ENCODE results near the gene G6PD.

Gene G6PD

DNA sequence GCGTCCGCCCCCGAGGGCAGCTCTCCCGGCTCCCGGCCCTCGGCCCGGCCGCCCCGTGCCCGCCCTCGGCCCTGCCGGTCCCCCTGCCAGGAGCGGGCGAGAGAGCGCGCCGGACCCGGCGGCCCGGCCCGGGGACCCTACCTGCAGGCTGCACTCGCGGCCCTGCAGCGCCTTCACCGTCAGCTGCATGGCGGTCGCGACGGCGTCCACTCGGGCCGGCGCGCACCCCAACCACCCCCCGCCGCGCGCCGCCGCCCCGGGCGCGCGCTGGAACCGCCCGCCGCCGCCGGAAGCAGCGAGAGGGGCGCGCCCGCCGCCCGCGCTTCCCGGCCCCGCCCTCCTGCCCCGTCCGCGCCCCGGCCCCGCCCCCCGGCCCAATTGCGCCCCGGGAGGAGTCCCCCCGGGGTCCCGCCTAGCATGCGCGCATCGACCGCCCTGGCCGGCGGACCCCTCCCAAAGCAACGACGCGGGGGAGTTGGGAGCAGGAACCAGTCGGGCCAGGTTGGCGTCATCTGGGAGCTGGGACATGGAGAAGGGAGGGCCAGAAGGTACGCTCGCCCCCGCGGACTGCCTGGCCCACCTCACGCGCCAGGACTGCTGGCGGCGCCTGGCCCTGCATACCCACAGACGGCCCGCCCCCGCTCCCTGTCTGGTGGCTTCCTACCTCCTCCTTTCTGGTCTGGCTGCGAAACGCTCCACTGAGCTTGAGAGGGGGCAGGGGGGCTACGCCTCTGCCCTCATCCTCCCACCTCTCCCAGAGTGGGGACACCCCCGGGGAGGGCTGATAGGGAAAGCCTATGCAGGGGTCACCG is 60.0 kb downstream of the G6PD start, which contains the start of gene UBL4A:
TSS of gene UBL4A (minus strand) at position 220 of the 812 bp plus-strand sequence. CDS start at position 189, 31 bp downstream.
- H3K4me2 ChIP-seq (ENCODE audit: low read length) = peak within 1 kb of the TSS; percentile 40

GRCh38 chrX:154486052-154486395 is 60.6 kb downstream of the G6PD start:
- Histone ChIP-seq H3K18ac (ENCODE audit: low read length) (peak overlapping the region; percentile 81), H2BK5ac (ENCODE audit: low read length) (no peak overlapping the region), H4K5ac (ENCODE audit: low read length) (no peak overlapping the region), H3K79me2 (ENCODE audit: control insufficient read depth, insufficient read depth, low read length) (no peaks in the 10 kb centered on the region), H3K4ac (ENCODE audit: low read depth, low read length) (peak overlapping the region; percentile 71), H3K27me3 (ENCODE audit: insufficient read depth, low read length, poor library complexity) (no peaks in the 10 kb centered on the region), H2BK120ac (ENCODE audit: low read depth, low read length) (no peak overlapping the region), H2BK15ac (replicated peaks; ENCODE audit: low read depth) (no peak overlapping the region), H2AK5ac (ENCODE audit: low read length) (no peak overlapping the region), H3K36me3 (ENCODE audit: control insufficient read depth, insufficient read depth, low read length) (no peaks in the 10 kb centered on the region), H3K4me1 (ENCODE audit: control insufficient read depth, low read depth, low read length) (no peaks in the 10 kb centered on the region), H4K8ac (ENCODE audit: low read depth, low read length) (no peak overlapping the region), H3K27ac (ENCODE audit: low read depth, low read length) (no peak overlapping the region), H3K79me1 (ENCODE audit: low read length) (no peaks in the 10 kb centered on the region), H3K9ac (ENCODE audit: low read length) (peak overlapping the region; percentile 87), H3K4me3 (ENCODE audit: low read length) (peak overlapping the region; percentile 56), H3K23ac (ENCODE audit: low read length) (no peak overlapping the region), H3K4me2 (ENCODE audit: low read length) (peak overlapping the region; percentile 40), H3K56ac (ENCODE audit: low read length) (peak overlapping the region; percentile 91)
- WGBS (ENCODE audit: extremely low coverage, insufficient coverage, low lambda C conversion rate) = no CpG with 5 or more reads among the region's 35 CpGs
- peak; percentile 6 for DNase-seq

More for the DNA sequence above, 60.0 kb downstream of the G6PD start, which contains the start of gene UBL4A:
- DNase-seq = peak; percentile 60
- Histone ChIP-seq H3K4ac (ENCODE audit: low read depth, low read length) (peak within 1 kb of the TSS; percentile 71), H3K18ac (ENCODE audit: low read length) (peak within 1 kb of the TSS; percentile 81), H2BK5ac (ENCODE audit: low read length) (no peak within 1 kb of the TSS), H3K4me3 (ENCODE audit: low read length) (peak within 1 kb of the TSS; percentile 56), H4K5ac (ENCODE audit: low read length) (no peak within 1 kb of the TSS), H3K23ac (ENCODE audit: low read length) (no peak within 1 kb of the TSS), H3K79me2 (ENCODE audit: control insufficient read depth, insufficient read depth, low read length) (no peaks in the 10 kb centered on the region), H4K8ac (ENCODE audit: low read depth, low read length) (no peak within 1 kb of the TSS), H3K4me1 (ENCODE audit: control insufficient read depth, low read depth, low read length) (no peaks in the 10 kb centered on the region), H3K27ac (ENCODE audit: low read depth, low read length) (no peak within 1 kb of the TSS), H3K56ac (ENCODE audit: low read length) (peak within 1 kb of the TSS; percentile 91), H3K9ac (ENCODE audit: low read length) (peak within 1 kb of the TSS; percentile 87), H3K79me1 (ENCODE audit: low read length) (no peaks in the 10 kb centered on the region), H3K27me3 (ENCODE audit: insufficient read depth, low read length, poor library complexity) (no peaks in the 10 kb centered on the region), H3K36me3 (ENCODE audit: control insufficient read depth, insufficient read depth, low read length) (no peaks in the 10 kb centered on the region), H2AK5ac (ENCODE audit: low read length) (no peak within 1 kb of the TSS), H2BK15ac (replicated peaks; ENCODE audit: low read depth) (no peak within 1 kb of the TSS), H2BK120ac (ENCODE audit: low read depth, low read length) (no peak within 1 kb of the TSS)
- WGBS (ENCODE audit: extremely low coverage, insufficient coverage, low lambda C conversion rate) = no CpG with 5 or more reads among the region's 95 CpGs

- WGBS (ENCODE audit: extremely low coverage, insufficient coverage, low lambda C conversion rate) = no CpG with 5 or more reads among the region's 35 CpGs
- Histone ChIP-seq H3K27me3 (ENCODE audit: insufficient read depth, low read length, poor library complexity) (no peaks in the 10 kb centered on the region), H2AK5ac (ENCODE audit: low read length) (no peak overlapping the region), H3K27ac (ENCODE audit: low read depth, low read length) (no peak overlapping the region), H4K5ac (ENCODE audit: low read length) (no peak overlapping the region), H3K79me1 (ENCODE audit: low read length) (no peaks in the 10 kb centered on the region), H3K4me3 (ENCODE audit: low read length) (peak overlapping the region; percentile 56), H3K23ac (ENCODE audit: low read length) (no peak overlapping the region), H3K56ac (ENCODE audit: low read length) (peak overlapping the region; percentile 91), H3K36me3 (ENCODE audit: control insufficient read depth, insufficient read depth, low read length) (no peaks in the 10 kb centered on the region), H2BK5ac (ENCODE audit: low read length) (no peak overlapping the region), H3K4me1 (ENCODE audit: control insufficient read depth, low read depth, low read length) (no peaks in the 10 kb centered on the region), H3K4ac (ENCODE audit: low read depth, low read length) (peak overlapping the region; percentile 71), H3K79me2 (ENCODE audit: control insufficient read depth, insufficient read depth, low read length) (no peaks in the 10 kb centered on the region), H2BK120ac (ENCODE audit: low read depth, low read length) (no peak overlapping the region), H3K18ac (ENCODE audit: low read length) (no peak overlapping the region), H3K9ac (ENCODE audit: low read length) (peak overlapping the region; percentile 87), H4K8ac (ENCODE audit: low read depth, low read length) (no peak overlapping the region), H2BK15ac (replicated peaks; ENCODE audit: low read depth) (no peak overlapping the region), H3K4me2 (ENCODE audit: low read length) (peak overlapping the region; percentile 40)
- DNase-seq = peak; percentile 7
These were observed 61.2 kb downstream of the G6PD start for GRCh38 chrX:154485150-154486051.

DNA sequence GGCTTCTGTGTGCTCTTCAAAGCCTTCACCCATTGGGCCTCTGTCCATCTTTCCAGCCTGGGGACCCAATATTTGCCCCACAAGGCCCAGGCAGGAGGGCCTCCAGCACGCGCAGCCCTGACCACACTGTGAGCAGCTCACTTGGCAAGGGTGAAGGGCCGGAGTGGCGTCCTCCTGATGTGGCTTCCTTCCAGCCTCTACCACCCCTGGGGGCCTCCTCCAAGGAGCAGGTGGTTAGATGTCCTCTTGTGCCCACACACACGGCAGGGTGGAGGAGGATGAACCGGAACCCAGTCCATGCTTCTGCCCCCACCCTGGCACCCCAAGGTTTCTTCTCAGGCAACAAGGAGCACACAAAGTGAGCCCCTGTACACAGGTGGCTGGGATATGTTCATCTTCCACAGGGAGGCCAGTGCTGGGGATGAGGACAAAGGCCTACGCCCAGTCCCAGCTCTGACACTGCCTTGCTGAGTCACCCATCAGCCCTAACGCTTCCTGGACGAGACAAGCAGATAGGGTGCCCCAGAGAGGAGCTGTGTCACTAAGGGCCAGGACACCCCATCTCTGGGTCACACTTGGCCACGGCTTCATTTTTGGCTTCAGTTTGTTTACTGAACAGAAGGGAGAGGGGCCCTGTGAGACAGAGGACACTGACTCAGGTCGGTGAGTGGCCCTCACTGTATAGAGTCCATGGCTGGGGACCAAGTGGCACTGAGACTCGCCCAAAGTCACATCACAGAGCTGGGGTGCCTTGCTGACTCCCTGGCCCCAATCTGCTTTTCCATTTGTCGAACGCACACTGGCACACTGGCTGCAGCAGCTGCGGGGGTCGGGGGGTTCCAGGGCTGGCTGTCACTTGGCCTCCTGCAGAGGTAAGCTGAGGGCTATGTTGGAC is 62.1 kb downstream of the G6PD start:
- Histone ChIP-seq H2BK5ac (ENCODE audit: low read length) (no peak overlapping the region), H3K18ac (ENCODE audit: low read length) (no peak overlapping the region), H3K4me3 (ENCODE audit: low read length) (no peak overlapping the region), H2BK15ac (replicated peaks; ENCODE audit: low read depth) (no peak overlapping the region), H3K36me3 (ENCODE audit: control insufficient read depth, insufficient read depth, low read length) (no peaks in the 10 kb centered on the region), H4K5ac (ENCODE audit: low read length) (no peak overlapping the region), H3K56ac (ENCODE audit: low read length) (no peak overlapping the region), H3K27me3 (ENCODE audit: insufficient read depth, low read length, poor library complexity) (no peaks in the 10 kb centered on the region), H3K27ac (ENCODE audit: low read depth, low read length) (no peak overlapping the region), H3K79me1 (ENCODE audit: low read length) (no peaks in the 10 kb centered on the region), H3K9ac (ENCODE audit: low read length) (no peak overlapping the region), H3K4me1 (ENCODE audit: control insufficient read depth, low read depth, low read length) (no peaks in the 10 kb centered on the region), H3K4ac (ENCODE audit: low read depth, low read length) (no peak overlapping the region), H3K4me2 (ENCODE audit: low read length) (no peak overlapping the region), H3K79me2 (ENCODE audit: control insufficient read depth, insufficient read depth, low read length) (no peaks in the 10 kb centered on the region), H2AK5ac (ENCODE audit: low read length) (no peak overlapping the region), H3K23ac (ENCODE audit: low read length) (no peak overlapping the region), H4K8ac (ENCODE audit: low read depth, low read length) (no peak overlapping the region), H2BK120ac (ENCODE audit: low read depth, low read length) (no peak overlapping the region)
- no peak for DNase-seq
- no CpG with 5 or more reads among the region's 16 CpGs for whole genome bisulfite sequencing (ENCODE audit: extremely low coverage, insufficient coverage, low lambda C conversion rate)

- no peak overlapping the region for H2AK5ac ChIP-seq (ENCODE audit: low read length)
- H3K23ac ChIP-seq (ENCODE audit: low read length) = no peak overlapping the region
- no peak overlapping the region for H3K4ac ChIP-seq (ENCODE audit: low read depth, low read length)
- no peaks in the 10 kb centered on the region for H3K4me1 ChIP-seq (ENCODE audit: control insufficient read depth, low read depth, low read length)
- no peak overlapping the region for H4K8ac ChIP-seq (ENCODE audit: low read depth, low read length)
- no peak overlapping the region for H2BK5ac ChIP-seq (ENCODE audit: low read length)
- no peak overlapping the region for H3K4me3 ChIP-seq (ENCODE audit: low read length)
- DNase-seq = no peak
- no peak overlapping the region for H4K5ac ChIP-seq (ENCODE audit: low read length)
- no peak overlapping the region for H3K27ac ChIP-seq (ENCODE audit: low read depth, low read length)
- no peak overlapping the region for H2BK120ac ChIP-seq (ENCODE audit: low read depth, low read length)
- no peaks in the 10 kb centered on the region for H3K79me1 ChIP-seq (ENCODE audit: low read length)
- no peak overlapping the region for H2BK15ac ChIP-seq (replicated peaks; ENCODE audit: low read depth)
- H3K4me2 ChIP-seq (ENCODE audit: low read length) = no peak overlapping the region
- H3K9ac ChIP-seq (ENCODE audit: low read length) = no peak overlapping the region
- no CpG with 5 or more reads among the region's 7 CpGs for WGBS (ENCODE audit: extremely low coverage, insufficient coverage, low lambda C conversion rate)
- no peak overlapping the region for H3K18ac ChIP-seq (ENCODE audit: low read length)
- H3K79me2 ChIP-seq (ENCODE audit: control insufficient read depth, insufficient read depth, low read length) = no peaks in the 10 kb centered on the region
- H3K27me3 ChIP-seq (ENCODE audit: insufficient read depth, low read length, poor library complexity) = no peaks in the 10 kb centered on the region
- no peaks in the 10 kb centered on the region for H3K36me3 ChIP-seq (ENCODE audit: control insufficient read depth, insufficient read depth, low read length)
- no peak overlapping the region for H3K56ac ChIP-seq (ENCODE audit: low read length)
These were observed 63.3 kb downstream of the G6PD start for GRCh38 chrX:154483325-154483724.

Measured in mesendoderm (in vitro differentiated cells).